NCI-H510A (cell line): ENCODE data around the gene CHCHD10.

Source experiments
- DNase-seq: peaks from one replicate; lab custom pipeline; 2025; lab: John Stamatoyannopoulos, UW

The CHCHD10 gene

GRCh38 chr22:23772649-23773473 lies 5.1 kb upstream of the CHCHD10 start, which contains the start of gene MMP11:
TSS of gene MMP11 (plus strand) at chr22:23772849. CDS start at chr22:23772871, 22 bp downstream.
- DNase-seq, result peak; percentile 23

GRCh38 chr22:23772315-23772648 lies 4.5 kb upstream of the CHCHD10 start:
- no peak for DNase-seq

DNA sequence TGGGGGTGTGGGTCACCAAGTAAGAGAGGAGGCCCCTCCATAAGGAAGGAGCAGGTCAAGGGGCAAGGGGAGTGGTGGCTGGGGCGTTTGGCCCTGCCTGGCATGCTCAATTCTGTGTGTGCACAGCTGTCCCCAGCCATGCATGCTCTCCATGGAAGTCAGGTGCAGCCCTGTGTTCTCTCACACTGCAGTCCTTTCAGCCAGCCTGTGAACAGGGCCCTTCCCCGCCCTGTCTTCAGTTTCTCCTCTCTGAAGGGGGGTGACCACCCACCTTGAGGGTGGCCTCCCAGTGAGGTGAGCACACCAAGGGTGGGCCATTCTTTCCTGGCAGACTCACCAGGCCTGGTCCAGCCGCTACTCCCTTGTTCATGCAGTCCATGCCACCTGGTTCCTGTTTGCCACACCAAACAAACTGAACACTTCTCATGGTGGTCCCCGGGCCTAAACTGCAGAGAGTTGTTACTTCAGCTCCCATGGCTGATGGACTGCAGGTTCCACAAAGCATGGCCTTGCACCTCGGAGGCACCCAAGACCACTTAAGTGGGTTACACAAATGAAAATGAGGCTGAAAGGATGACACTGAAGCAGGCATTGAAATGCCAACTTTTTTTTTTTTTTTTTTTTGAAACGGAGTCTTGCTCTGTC lies 1.7 kb upstream of the CHCHD10 start:
- no peak for DNase-seq

DNA sequence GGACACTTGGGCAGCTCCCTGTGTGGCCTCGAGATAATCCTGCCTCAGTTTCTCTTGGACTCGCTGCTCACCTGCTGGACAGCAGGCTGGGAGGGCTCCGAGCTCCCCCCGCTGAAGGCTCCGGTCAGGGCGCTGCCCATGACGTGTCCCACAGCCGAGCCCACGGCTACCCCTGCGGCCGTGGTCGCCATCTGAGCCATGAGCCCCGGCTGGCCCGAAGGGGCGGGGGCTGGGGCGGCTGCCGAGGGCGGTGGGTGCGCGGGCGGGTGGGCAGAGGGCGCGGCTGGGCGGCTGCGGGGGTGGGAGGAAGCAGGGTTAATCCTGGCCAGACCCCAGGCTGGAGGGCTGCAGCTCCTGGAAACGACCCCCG lies 484 bp downstream of the CHCHD10 start:
- no peak for DNase-seq

GRCh38 chr22:23764899-23765881 lies 2.6 kb downstream of the CHCHD10 start:
- no peak for DNase-seq

DNA sequence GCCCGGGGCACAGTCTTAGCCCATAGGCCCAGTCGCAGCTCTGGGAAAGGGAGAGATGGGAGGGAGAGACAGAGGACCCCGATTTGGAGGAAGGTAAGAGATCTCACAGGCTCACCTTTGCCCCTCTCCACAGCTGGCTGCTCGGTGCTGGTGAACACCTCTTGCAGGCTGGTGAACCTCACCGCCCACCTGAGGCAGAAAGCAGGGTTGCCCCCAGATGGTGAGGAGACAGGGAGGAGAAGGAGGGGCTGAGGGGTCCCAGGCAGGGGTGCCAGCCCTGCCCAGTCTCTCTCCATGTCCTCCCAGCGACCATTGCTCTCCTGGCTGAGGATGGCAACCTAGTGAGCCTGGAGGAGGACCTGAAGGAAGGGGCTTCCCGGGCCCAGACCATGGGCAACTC lies 3.8 kb downstream of the CHCHD10 start:
- DNase-seq, result no peak

DNA sequence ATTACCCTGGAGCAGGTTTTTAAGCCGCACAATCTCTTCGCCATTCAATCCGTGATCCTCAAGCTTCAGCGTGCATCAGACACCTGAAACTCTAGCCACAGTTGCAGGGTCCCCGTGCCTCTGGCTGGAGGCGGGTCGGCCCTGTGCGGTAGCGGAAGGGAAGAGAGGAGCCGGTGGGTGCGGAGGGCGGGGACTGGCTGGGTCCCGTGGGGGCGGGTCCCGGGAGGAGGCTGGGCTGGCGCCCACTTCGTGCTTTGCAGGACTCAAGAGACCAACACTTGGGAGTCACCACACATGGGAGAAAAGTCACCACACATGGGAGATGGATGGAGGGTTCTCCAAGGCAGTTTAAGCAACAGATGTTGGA lies 4.2 kb downstream of the CHCHD10 start:
- DNase-seq, result no peak

DNA sequence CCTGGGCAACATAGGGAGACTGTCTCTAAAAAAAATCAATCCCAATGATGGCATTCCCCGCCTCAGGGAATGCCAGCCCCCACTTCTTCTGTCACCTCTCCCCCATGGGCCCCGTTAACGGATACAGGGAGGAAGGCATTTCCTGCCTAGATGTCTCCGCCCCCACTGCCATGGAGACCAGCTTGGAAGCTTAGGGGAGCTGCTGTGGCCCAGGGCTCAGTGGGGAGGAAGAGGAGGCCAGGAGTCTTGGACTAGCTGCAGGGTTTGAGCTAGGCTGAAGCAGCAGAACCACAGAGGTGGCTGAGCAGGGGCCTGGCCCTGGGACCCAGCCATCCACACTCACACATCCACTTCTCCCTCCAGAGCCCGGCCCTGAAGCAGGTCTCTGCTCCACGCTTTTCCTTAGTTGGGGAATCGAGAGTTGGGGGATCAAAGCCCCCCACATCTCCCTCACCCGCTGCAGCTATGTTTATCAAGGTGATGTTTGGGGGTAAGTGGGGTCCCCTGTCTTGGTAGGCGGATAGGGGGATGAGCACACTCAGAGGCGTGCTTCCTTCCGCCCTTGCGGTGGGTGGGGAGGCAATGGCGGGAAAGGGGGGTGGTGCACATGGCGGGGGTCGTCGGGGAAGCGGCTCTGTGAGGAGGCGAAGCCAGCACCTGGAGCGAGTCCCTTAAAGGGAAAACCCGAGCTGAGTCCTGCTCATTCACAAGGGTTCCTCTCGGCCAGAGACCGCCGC lies 4.8 kb downstream of the CHCHD10 start, which contains the start of gene C22orf15:
Gene C22orf15 (plus strand): TSS at position 149 of the 737 bp plus-strand sequence. CDS start 317 bp downstream, at position 466.
- DNase-seq, result no peak

- DNase-seq, result no peak
Observed at GRCh38 chr22:23760056-23760455, 7.7 kb downstream of the CHCHD10 start.

DNA sequence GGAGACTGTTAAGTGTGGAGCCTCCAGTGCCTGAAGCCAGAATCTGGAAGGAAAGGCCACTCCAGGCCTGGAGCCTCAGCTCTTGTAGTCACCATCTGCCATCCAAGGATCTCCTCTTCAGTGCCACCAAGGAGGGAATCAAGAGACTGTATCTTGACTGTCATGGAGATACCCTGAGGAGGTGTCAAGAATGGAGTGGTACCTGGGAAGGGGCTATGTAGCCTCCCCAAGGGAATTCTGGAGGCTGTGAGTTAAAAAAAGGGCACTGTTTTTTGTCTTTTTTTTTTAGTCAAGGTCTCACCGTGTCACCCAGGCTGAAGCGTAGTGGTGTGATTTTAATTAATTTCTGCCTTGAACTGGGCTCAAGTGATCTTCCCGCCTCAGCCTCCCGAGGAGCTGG lies 8.2 kb downstream of the CHCHD10 start:
- no peak for DNase-seq

DNA sequence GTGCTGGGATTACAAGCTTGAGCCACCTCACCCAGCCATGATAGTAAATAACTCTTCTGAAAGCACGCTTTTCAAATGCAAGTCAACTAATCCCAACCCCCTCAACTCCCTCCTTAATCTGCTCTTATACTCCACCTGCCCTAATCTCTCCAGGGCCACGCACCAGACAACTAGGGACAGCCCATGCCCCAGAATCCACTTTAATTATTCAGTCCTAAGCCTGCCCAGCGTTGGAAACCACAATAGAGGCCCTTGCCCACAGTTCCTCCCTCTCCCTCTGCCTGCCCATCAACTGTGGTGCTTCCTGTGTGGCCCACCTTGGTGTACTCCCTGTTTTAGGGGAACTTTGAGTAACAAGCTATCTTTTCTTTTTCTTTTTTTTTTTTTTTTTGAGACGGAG lies 10.9 kb downstream of the CHCHD10 start:
- no peak for DNase-seq

DNA sequence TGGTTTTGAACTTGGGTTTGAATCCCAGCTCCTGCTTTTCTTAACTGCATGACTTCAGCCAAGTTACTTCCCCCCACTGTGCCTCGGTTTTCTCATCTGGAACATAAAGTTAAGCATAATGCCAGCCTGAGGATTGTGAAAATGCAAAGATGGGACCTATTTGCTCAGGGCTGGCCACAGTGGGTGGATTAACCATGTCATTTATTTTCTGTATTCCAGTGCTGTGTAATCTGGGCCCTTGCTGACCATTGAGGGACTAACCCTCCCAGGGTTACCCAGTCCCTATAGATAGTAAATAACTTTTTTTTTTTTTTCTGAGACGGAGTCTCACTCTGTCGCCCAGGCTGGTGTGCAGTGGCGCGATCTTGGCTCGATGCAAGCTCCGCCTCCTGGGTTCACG lies 12.1 kb downstream of the CHCHD10 start:
- DNase-seq, result no peak

- no peak for DNase-seq
Observed at GRCh38 chr22:23754980-23755636, 12.7 kb downstream of the CHCHD10 start.

GRCh38 chr22:23754220-23754919 lies 13.4 kb downstream of the CHCHD10 start, which contains the start of gene VPREB3:
TSS of gene VPREB3 (minus strand) at chr22:23754425. CDS start at chr22:23754363, 62 bp downstream.
- no peak for DNase-seq

DNA sequence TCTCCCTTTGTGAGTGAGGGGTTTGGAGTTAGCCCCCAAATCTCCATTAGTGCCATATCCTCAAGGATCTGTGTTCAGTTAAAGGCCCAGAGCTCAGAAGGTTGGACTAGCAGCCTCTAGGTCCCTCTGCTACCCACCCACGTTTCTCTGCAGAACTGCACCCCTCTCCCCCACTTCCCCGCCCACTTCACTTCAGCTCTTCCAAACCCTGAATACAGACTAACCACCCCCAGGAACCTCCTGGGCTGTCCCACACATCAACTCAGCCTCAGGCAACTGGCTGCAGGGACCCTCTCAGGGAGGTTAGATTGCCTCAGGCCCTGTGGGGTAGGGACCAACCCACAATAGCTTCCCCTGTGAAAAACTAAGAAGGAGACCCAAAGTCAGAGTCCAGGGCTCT lies 14.4 kb downstream of the CHCHD10 start:
- no peak for DNase-seq

DNA sequence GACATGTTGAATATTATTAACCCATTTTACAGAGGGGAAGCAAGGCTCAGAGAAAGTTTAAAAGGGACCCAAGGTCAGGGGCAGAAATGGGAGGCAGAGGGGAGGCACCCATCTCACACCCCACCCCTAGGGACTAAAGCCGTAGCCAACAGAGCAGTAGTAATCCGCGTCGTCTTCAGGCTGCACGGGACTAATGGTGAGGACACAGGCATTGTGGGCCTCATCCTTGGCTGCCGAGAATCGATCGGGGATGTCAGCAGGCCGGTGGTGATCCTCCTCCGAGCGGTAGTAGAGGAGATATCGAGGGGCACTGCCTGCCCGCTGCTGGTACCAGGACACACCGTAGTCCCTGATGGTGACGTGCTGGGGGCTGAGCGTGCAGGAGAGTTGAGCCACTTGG lies 15.0 kb downstream of the CHCHD10 start:
- DNase-seq, result no peak

GRCh38 chr22:23752090-23752691 lies 15.6 kb downstream of the CHCHD10 start:
- no peak for DNase-seq

- DNase-seq, result no peak
Observed at GRCh38 chr22:23751441-23751996, 16.3 kb downstream of the CHCHD10 start.

- peak; percentile 76 for DNase-seq
Observed at GRCh38 chr22:23750714-23751440, 16.9 kb downstream of the CHCHD10 start, which contains the start of gene ZNF70. TSS of gene ZNF70 (minus strand) at chr22:23751112. CDS start at chr22:23745140, 5,972 bp downstream.
